HG03442 (cell line): ENCODE data around the gene MPDU1.

Source experiments
- ATAC-seq: cut with Tn5 transposase; IDR thresholded peaks from one replicate; pipeline ENCODE4 v1.9.1; 2021; ENCODE audit warnings: mild to moderate bottlenecking, moderate library complexity; ENCODE audit not compliant: unreplicated experiment

Gene MPDU1

GRCh38 chr17:7560172-7561027 lies 23.3 kb upstream of the MPDU1 start:
- ATAC-seq: no peak

- peak; percentile 47 for ATAC-seq
These were observed 22.6 kb upstream of the MPDU1 start for GRCh38 chr17:7561028-7561575.

DNA sequence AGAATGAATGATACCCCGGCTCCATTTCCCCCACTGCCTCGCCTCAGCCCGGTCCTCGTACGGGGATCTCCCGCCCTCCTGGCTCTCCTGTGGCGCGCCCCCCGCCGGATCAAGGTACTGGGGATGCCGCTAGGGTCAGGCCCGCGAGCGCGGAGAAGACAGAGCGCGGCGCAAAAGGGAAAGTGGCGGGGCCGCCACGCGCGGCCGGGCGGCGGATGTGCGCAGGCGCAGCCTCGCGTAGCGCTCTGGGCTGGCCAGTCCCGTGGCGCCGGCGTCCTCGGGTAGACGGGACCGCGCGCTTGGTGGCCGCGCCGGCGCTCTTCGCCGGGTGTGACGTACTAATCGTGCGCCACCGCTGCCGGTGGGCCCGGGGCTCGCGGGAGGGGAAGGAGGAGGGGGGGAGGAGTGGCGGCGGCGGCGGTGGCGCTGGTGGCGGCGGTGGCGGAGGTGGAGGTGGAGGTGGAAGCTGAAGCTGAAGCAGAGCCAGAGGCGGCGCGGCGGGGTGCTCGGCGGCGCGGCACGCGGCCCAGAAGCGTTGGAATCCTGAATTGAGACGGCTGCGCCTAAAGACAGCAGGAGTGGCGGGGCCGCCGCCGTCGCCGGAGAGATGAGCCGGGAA lies 22.0 kb upstream of the MPDU1 start, which contains the start of gene SENP3:
SENP3 (plus strand) TSS at position 331 of the 619 bp plus-strand sequence. CDS start 1,158 bp downstream, outside the sequence.
- peak; percentile 59 for ATAC-seq

DNA sequence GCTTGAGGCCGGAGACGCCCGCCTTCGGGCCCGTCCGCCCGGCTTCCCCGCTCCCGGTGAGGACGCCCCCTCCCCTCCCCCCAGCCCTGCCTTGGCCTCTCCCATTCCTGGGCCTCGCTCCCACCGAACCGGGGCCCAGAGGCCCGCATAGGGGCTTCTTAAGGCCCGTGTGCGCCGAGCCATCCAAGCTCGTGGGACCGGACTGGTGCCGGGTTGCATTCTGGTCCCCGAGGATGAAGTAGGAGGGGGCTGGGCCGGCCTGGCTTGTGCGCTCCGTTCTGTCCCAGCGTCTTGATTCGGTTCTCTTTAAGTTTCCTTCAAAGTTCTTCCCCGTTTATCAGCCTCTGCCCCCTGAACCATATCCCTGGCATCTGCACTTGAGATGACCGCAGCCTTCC lies 21.4 kb upstream of the MPDU1 start:
- ATAC-seq: no peak

DNA sequence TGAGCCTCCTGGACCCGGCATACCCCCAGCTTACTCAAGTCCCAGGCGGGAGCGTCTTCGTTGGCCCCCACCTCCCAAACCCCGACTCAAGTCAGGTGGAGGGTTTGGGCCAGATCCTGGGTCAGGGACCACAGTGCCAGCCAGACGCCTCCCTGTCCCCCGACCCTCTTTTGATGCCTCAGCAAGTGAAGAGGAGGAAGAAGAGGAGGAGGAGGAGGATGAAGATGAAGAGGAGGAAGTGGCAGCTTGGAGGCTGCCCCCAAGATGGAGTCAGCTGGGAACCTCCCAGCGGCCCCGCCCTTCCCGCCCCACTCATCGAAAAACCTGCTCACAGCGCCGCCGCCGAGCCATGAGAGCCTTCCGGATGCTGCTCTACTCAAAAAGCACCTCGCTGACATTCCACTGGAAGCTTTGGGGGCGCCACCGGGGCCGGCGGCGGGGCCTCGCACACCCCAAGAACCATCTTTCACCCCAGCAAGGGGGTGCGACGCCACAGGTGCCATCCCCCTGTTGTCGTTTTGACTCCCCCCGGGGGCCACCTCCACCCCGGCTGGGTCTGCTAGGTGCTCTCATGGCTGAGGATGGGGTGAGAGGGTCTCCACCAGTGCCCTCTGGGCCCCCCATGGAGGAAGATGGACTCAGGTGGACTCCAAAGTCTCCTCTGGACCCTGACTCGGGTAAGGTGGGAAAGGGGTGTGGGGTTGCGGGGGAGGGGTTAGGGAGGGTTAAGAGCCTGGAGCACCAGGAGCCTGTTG lies 20.4 kb upstream of the MPDU1 start:
- no peak for ATAC-seq

DNA sequence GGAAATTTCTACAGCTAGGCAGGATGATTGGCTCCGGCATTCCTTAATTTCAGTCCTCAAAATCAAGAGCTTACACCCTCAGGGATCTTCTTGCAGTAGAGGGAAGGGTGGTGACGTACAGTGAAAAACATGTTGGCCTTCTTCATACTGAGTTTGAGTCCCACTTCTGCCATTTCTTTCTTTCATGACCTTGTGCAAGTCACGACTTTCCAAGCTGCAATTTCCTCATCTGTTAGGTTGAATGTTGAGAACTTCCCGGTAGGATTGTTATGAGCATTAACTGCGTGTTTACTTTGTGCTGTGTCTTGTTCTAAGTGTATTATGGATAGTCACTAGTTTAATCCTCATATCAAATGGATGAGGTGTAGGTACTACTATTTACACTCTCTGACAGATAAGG lies 14.1 kb upstream of the MPDU1 start:
- ATAC-seq: no peak

DNA sequence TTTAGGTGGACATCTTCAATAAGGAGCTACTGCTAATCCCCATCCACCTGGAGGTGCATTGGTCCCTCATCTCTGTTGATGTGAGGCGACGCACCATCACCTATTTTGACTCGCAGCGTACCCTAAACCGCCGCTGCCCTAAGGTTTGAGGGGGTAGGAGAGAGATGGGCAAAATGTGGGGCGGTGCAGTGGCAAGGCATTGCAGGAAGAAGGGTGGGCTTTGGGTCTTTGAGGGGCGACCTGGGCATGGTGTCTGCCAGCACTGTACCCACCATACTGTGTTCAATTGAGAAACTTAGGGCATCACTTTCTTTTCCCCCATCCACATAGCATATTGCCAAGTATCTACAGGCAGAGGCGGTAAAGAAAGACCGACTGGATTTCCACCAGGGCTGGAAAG lies 13.3 kb upstream of the MPDU1 start:
- ATAC-seq: no peak

DNA sequence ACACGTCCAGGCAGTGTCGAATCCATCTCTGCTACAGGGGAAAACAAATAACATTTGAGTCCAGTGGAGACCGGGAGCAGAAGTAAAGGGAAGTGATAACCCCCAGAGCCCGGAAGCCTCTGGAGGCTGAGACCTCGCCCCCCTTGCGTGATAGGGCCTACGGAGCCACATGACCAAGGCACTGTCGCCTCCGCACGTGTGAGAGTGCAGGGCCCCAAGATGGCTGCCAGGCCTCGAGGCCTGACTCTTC lies 11.4 kb upstream of the MPDU1 start:
- peak; percentile 85 for ATAC-seq

- ATAC-seq: peak; percentile 1
These were observed 10.9 kb upstream of the MPDU1 start for GRCh38 chr17:7572588-7573323.

GRCh38 chr17:7573324-7574080 lies 10.2 kb upstream of the MPDU1 start:
- ATAC-seq: peak; percentile 23

GRCh38 chr17:7574176-7574953 lies 9.3 kb upstream of the MPDU1 start:
- ATAC-seq: no peak

DNA sequence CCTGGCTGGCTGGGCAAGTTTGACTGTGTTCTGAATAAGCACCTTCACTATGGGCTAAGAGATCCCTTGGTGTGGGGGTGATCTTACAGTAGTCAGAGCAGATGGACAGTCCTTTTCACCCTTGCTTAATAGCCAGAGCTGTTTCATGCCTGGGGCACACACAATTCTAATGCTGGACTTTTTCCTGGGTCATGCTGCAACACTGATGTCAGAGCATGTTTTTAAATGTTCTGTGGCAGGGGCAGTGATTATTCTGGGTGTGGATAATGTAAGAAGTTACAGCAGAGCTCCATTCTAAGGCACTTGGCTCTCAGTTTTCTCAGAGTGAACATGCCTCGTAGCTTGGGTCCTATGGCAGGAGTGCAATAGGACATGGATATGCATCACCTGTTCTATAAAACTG lies 8.2 kb upstream of the MPDU1 start:
- no peak for ATAC-seq

DNA sequence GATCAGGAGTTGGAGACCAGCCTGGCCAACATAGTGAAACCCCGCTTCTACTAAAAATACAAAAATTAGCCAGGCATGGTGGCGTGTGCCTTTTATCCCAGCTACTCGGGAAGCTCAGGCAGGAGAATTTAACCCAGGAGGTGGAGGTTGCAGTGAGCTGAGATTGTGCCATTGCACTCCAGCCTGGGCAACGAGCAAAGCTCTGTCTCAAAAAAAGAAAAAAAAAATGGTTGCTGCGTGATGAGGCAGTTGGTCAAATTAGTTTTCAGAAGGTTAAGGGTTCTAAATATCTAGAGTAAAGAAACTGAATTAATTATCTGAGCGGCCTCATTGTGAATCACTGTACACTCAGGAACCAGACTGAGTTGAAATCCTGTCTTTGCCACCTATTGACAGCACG lies 7.7 kb upstream of the MPDU1 start:
- no peak for ATAC-seq

- ATAC-seq: no peak
These were observed 7.2 kb upstream of the MPDU1 start for GRCh38 chr17:7576432-7576937.

- no peak for ATAC-seq
These were observed 6.1 kb upstream of the MPDU1 start for GRCh38 chr17:7577327-7578199.

GRCh38 chr17:7579001-7579833 lies 4.4 kb upstream of the MPDU1 start, which contains the start of gene CD68:
CD68 (plus strand) TSS chr17:7579638; CDS start chr17:7579678, 40 bp downstream.
- ATAC-seq: no peak
